Neuronal stem cell (in vitro differentiated cells): ENCODE results near the gene CNN3.

Experiments
- DNase-seq: peaks from one replicate; pipeline ENCODE4 v3.0.0-alpha.2; 2013; ENCODE audit warnings: low spot score
- H2AFZ ChIP-seq: one replicate; pipeline ENCODE4 v1.6.1; 2013; ENCODE audit warnings: mild to moderate bottlenecking, low read length, inconsistent platforms
- H2AK5ac ChIP-seq: 2 replicates; pipeline ENCODE4 v1.6.1; 2013; ENCODE audit warnings: low read depth, mild to moderate bottlenecking, inconsistent platforms, low read length, moderate library complexity, mixed read lengths
- H2BK120ac ChIP-seq: 2 replicates; pipeline ENCODE4 v1.6.1; 2013; ENCODE audit warnings: low read depth, mild to moderate bottlenecking, inconsistent platforms, low read length, moderate library complexity, mixed read lengths
- H2BK12ac ChIP-seq: one replicate; pipeline ENCODE4 v1.6.1; 2013; ENCODE audit warnings: low read length, inconsistent platforms
- H2BK15ac ChIP-seq: 2 replicates; pipeline ENCODE4 v1.6.1; 2013; ENCODE audit warnings: mild to moderate bottlenecking, low read length, inconsistent platforms, mixed read lengths
- H2BK5ac ChIP-seq: one replicate; pipeline ENCODE4 v1.6.1; 2013; ENCODE audit warnings: inconsistent platforms, mild to moderate bottlenecking, low read length, moderate library complexity
- H3K14ac ChIP-seq: one replicate; pipeline ENCODE4 v1.6.1; 2013; ENCODE audit warnings: low read length, inconsistent platforms
- H3K18ac ChIP-seq: 2 replicates; pipeline ENCODE4 v1.6.1; 2013; ENCODE audit warnings: low read length, inconsistent platforms
- H3K23ac ChIP-seq: 2 replicates; pipeline ENCODE4 v1.6.1; 2013; ENCODE audit warnings: low read depth, mild to moderate bottlenecking, mixed read lengths, low read length, inconsistent platforms; ENCODE audit not compliant: poor library complexity
- H3K27ac ChIP-seq: replicated peaks from 3 replicates; pipeline ENCODE4 v1.5.1; 2013; ENCODE audit warnings: low read length, inconsistent platforms
- H3K27me3 ChIP-seq, 3 experiments: 2 replicates each; pipeline ENCODE4 v1.6.1; 2013; ENCODE audit warnings: low read length in 3 of 3, mild to moderate bottlenecking in 2 of 3, inconsistent platforms in 1 of 3, low read depth in 1 of 3, mixed read lengths in 1 of 3, moderate library complexity in 1 of 3; ENCODE audit not compliant: control insufficient read depth in 3 of 3, insufficient read depth in 3 of 3
- H3K36me3 ChIP-seq, 2 donors: replicated peaks in 1 of 2; 2 replicates each; pipeline ENCODE4 v1.6.1; 2013; ENCODE audit warnings: low read length in 2 of 2; ENCODE audit not compliant: control insufficient read depth in 2 of 2, insufficient read depth in 2 of 2
- H3K4ac ChIP-seq: 2 replicates; pipeline ENCODE4 v1.6.1; 2013; ENCODE audit warnings: inconsistent platforms, mild to moderate bottlenecking, low read length, moderate library complexity
- H3K4me1 ChIP-seq, 2 donors: 1 replicate in 1 of 2; 2 replicates in 1 of 2; pipeline ENCODE4 v1.6.1; 2013; ENCODE audit warnings: low read length in 2 of 2, low read depth in 1 of 2; ENCODE audit not compliant: control insufficient read depth in 2 of 2, insufficient read depth in 1 of 2
- H3K4me2 ChIP-seq: one replicate; pipeline ENCODE4 v1.6.1; 2013; ENCODE audit warnings: mild to moderate bottlenecking, low read length, inconsistent platforms; ENCODE audit not compliant: insufficient read depth, poor library complexity, severe bottlenecking
- H3K4me3 ChIP-seq, 2 donors: 2 replicates each; pipeline ENCODE4 v1.5.1; 2013; ENCODE audit warnings: low read length in 2 of 2, mild to moderate bottlenecking in 2 of 2, inconsistent platforms in 1 of 2, moderate library complexity in 1 of 2
- H3K79me1 ChIP-seq: one replicate; pipeline ENCODE4 v1.6.1; 2013; ENCODE audit warnings: low read depth, mild to moderate bottlenecking, inconsistent platforms, low read length, moderate library complexity
- H3K9ac ChIP-seq: one replicate; pipeline ENCODE4 v1.6.1; 2013; ENCODE audit warnings: mild to moderate bottlenecking, low read depth, low read length, inconsistent platforms; ENCODE audit not compliant: poor library complexity
- H3K9me3 ChIP-seq, 2 donors: replicated peaks in 1 of 2; 2 replicates each; pipeline versions ENCODE3 to v1.6.1; 2013; ENCODE audit warnings: low read length in 2 of 2, mild to moderate bottlenecking in 2 of 2, inconsistent platforms in 1 of 2, low read depth in 1 of 2, mixed read lengths in 1 of 2, moderate library complexity in 1 of 2; ENCODE audit not compliant: control insufficient read depth in 2 of 2, insufficient read depth in 1 of 2
- H4K8ac ChIP-seq: one replicate; pipeline ENCODE4 v1.6.1; 2013; ENCODE audit warnings: low read depth, mild to moderate bottlenecking, inconsistent platforms, low read length, moderate library complexity
- H4K91ac ChIP-seq: one replicate; pipeline ENCODE4 v1.6.1; 2013; ENCODE audit warnings: low read length, low read depth, mild to moderate bottlenecking, inconsistent platforms; ENCODE audit not compliant: poor library complexity
- WGBS, 2 donors: extraction: QIAGEN DNeasy Blood & Tissue Kit; methylation state at CpG; one replicate each; pipeline ENCODE4 v1.1.7; 2013; ENCODE audit warnings: missing lambda C conversion rate in 2 of 2, mixed read lengths in 1 of 2; ENCODE audit not compliant: insufficient read length in 2 of 2, insufficient replicate concordance in 1 of 2; ENCODE audit errors: extremely low coverage in 2 of 2; 5-methylcytosine and 5-hydroxymethylcytosine counted together

Gene CNN3

GRCh38 chr1:94855307-94855700, 71.6 kb downstream of the CNN3 start:
- Histone ChIP-seq H2BK120ac (no peak overlapping the region), H3K27me3 (no peaks in the 10 kb centered on the region), H3K4me1 (peaks cover 0 to 12% of the 10 kb centered on the region in 2 donors), H2AK5ac (no peak overlapping the region), H3K14ac (no peak overlapping the region), H2BK12ac (no peak overlapping the region), H3K4ac (no peak overlapping the region), H3K23ac (no peak overlapping the region), H2BK15ac (no peak overlapping the region), H4K91ac (no peak overlapping the region), H2BK5ac (no peak overlapping the region), H3K4me3 (no peak overlapping the region), H3K9ac (no peak overlapping the region), H2AFZ (peak overlapping the region; percentile 93), H3K36me3 (no peaks in the 10 kb centered on the region), H3K4me2 (no peak overlapping the region), H4K8ac (no peak overlapping the region), H3K27ac (no peak overlapping the region), H3K79me1 (no peaks in the 10 kb centered on the region), H3K18ac (no peak overlapping the region), H3K9me3 (peaks cover 0 to 4% of the 10 kb centered on the region in 2 donors)
- WGBS, 2 donors, result no CpG with 5 or more reads among the region's 2 CpGs
- DNase-seq, result no peak

GRCh38 chr1:94854458-94855306, 72.2 kb downstream of the CNN3 start:
- no peak overlapping the region for H2BK120ac ChIP-seq
- H3K4me2 ChIP-seq, result peak overlapping the region; percentile 89
- H3K23ac ChIP-seq, result no peak overlapping the region
- H2AFZ ChIP-seq, result peak overlapping the region; percentile 93
- peak overlapping the region; percentile 20 to 53 for H3K4me3 ChIP-seq
- H4K91ac ChIP-seq, result no peak overlapping the region
- no peaks in the 10 kb centered on the region for H3K36me3 ChIP-seq
- peaks cover 0 to 4% of the 10 kb centered on the region in 2 donors for H3K9me3 ChIP-seq
- no peak overlapping the region for H3K14ac ChIP-seq
- no peak overlapping the region for H2BK5ac ChIP-seq
- H3K9ac ChIP-seq, result peak overlapping the region; percentile 68
- no peak overlapping the region for H4K8ac ChIP-seq
- H3K27ac ChIP-seq, result no peak overlapping the region
- H3K79me1 ChIP-seq, result no peaks in the 10 kb centered on the region
- peak; percentile 77 for DNase-seq
- H3K4me1 ChIP-seq, result peaks cover 0 to 10% of the 10 kb centered on the region in 2 donors
- no peak overlapping the region for H2AK5ac ChIP-seq
- no peaks in the 10 kb centered on the region for H3K27me3 ChIP-seq
- no peak overlapping the region for H3K4ac ChIP-seq
- peak overlapping the region; percentile 0 for H3K18ac ChIP-seq
- H2BK15ac ChIP-seq, result no peak overlapping the region
- WGBS, 2 donors, result no CpG with 5 or more reads among the region's 21 CpGs
- H2BK12ac ChIP-seq, result no peak overlapping the region

- Histone ChIP-seq H2BK120ac (no peak overlapping the region), H3K27me3 (no peaks in the 10 kb centered on the region), H3K4me3 (no peak overlapping the region), H4K91ac (no peak overlapping the region), H3K79me1 (no peaks in the 10 kb centered on the region), H2BK12ac (no peak overlapping the region), H3K14ac (no peak overlapping the region), H4K8ac (no peak overlapping the region), H2AFZ (no peak overlapping the region), H3K9me3 (peaks cover 0 to 4% of the 10 kb centered on the region in 2 donors), H3K4ac (no peak overlapping the region), H2BK15ac (no peak overlapping the region), H3K36me3 (no peaks in the 10 kb centered on the region), H3K4me2 (no peak overlapping the region), H3K23ac (no peak overlapping the region), H3K4me1 (peaks cover 0 to 6% of the 10 kb centered on the region in 2 donors), H3K9ac (no peak overlapping the region), H3K27ac (no peak overlapping the region), H3K18ac (no peak overlapping the region), H2BK5ac (no peak overlapping the region), H2AK5ac (no peak overlapping the region)
- WGBS, 2 donors, result no CpG with 5 or more reads among the region's 2 CpGs
- DNase-seq, result no peak
Measured at GRCh38 chr1:94852788-94853187, 74.1 kb downstream of the CNN3 start.

- H2BK120ac ChIP-seq, result no peak overlapping the region
- H3K4ac ChIP-seq, result no peak overlapping the region
- H2AK5ac ChIP-seq, result no peak overlapping the region
- H2BK15ac ChIP-seq, result no peak overlapping the region
- H3K18ac ChIP-seq, result no peak overlapping the region
- no peak overlapping the region for H2BK12ac ChIP-seq
- no peak overlapping the region for H3K4me2 ChIP-seq
- H2BK5ac ChIP-seq, result no peak overlapping the region
- no peak overlapping the region for H3K23ac ChIP-seq
- WGBS, 2 donors, result no CpG with 5 or more reads among the region's 1 CpG
- H3K36me3 ChIP-seq, result no peaks in the 10 kb centered on the region
- H3K9ac ChIP-seq, result no peak overlapping the region
- no peak for DNase-seq
- no peak overlapping the region for H3K14ac ChIP-seq
- H3K27me3 ChIP-seq, result no peaks in the 10 kb centered on the region
- H3K79me1 ChIP-seq, result no peaks in the 10 kb centered on the region
- peaks cover 0 to 6% of the 10 kb centered on the region in 2 donors for H3K4me1 ChIP-seq
- peaks cover 0 to 4% of the 10 kb centered on the region in 2 donors for H3K9me3 ChIP-seq
- H2AFZ ChIP-seq, result no peak overlapping the region
- H4K8ac ChIP-seq, result no peak overlapping the region
- no peak overlapping the region for H4K91ac ChIP-seq
- no peak overlapping the region for H3K27ac ChIP-seq
- H3K4me3 ChIP-seq, result no peak overlapping the region
Measured at GRCh38 chr1:94851571-94851970, 75.3 kb downstream of the CNN3 start.
